HCEC 1CT (cell line): ENCODE results near the gene TECR.
A peak's percentile ranks its signal among the peaks of the same experiment; 100 is the strongest.

Experiments
- DNase-seq: peaks from one replicate; pipeline ENCODE4 v3.0.0-alpha.2; 2017

TECR gene

GRCh38 chr19:14510311-14511228 lies 18.8 kb upstream of the TECR start:
- peak; percentile 86 for DNase-seq

GRCh38 chr19:14511229-14511593 lies 18.2 kb upstream of the TECR start:
- no peak for DNase-seq

- DNase-seq, result no peak
Measured at GRCh38 chr19:14512406-14512961, 16.9 kb upstream of the TECR start.

- DNase-seq, result no peak
Measured at GRCh38 chr19:14514215-14514863, 15.1 kb upstream of the TECR start.

GRCh38 chr19:14515501-14516047 lies 13.8 kb upstream of the TECR start:
- no peak for DNase-seq

- DNase-seq, result no peak
Measured at GRCh38 chr19:14516048-14516534, 13.3 kb upstream of the TECR start.

GRCh38 chr19:14516746-14517438 lies 12.5 kb upstream of the TECR start:
- no peak for DNase-seq

GRCh38 chr19:14517446-14517839 lies 12.0 kb upstream of the TECR start:
- no peak for DNase-seq

- peak; percentile 78 for DNase-seq
Measured at GRCh38 chr19:14517840-14518505, 11.4 kb upstream of the TECR start, which contains the start of gene DNAJB1. Gene DNAJB1, minus strand, starts transcription at chr19:14518397. Its CDS starts 48 bp downstream, at chr19:14518349.

GRCh38 chr19:14519245-14519859 lies 10.0 kb upstream of the TECR start:
- DNase-seq, result no peak

- DNase-seq, result no peak
Measured at GRCh38 chr19:14519860-14520407, 9.5 kb upstream of the TECR start.

- no peak for DNase-seq
Measured at GRCh38 chr19:14520543-14520942, 8.9 kb upstream of the TECR start.

GRCh38 chr19:14525729-14526128 lies 3.7 kb upstream of the TECR start:
- no peak for DNase-seq

GRCh38 chr19:14526423-14526822 lies 3.0 kb upstream of the TECR start:
- no peak for DNase-seq

- DNase-seq, result no peak
Measured at GRCh38 chr19:14528419-14529253, 758 bp upstream of the TECR start.

- DNase-seq, result no peak
Measured at GRCh38 chr19:14530005-14530348, 583 bp downstream of the TECR start.

GRCh38 chr19:14530506-14530905 lies 1.1 kb downstream of the TECR start:
- DNase-seq, result no peak

GRCh38 chr19:14533450-14533849 lies 4.1 kb downstream of the TECR start:
- no peak for DNase-seq

GRCh38 chr19:14536926-14537692 lies 7.7 kb downstream of the TECR start:
- peak; percentile 3 for DNase-seq
